ENCODE measurements around the gene HOXD8.

HOXD8 gene

GRCh38 chr2:176178757-176179295, 49.3 kb downstream of the HOXD8 start:
- DNase-seq (ENCODE audit: extremely low spot score), result no peak
- CTCF ChIA-PET, result interaction anchor here (1.3 to 1.7 kb wide), 2 partner anchors 9 to 811 kb away, joined by 3 to 4 read pairs; no protein-coding TSS in a partner anchor
- TF ChIP-seq, protein P1, sequence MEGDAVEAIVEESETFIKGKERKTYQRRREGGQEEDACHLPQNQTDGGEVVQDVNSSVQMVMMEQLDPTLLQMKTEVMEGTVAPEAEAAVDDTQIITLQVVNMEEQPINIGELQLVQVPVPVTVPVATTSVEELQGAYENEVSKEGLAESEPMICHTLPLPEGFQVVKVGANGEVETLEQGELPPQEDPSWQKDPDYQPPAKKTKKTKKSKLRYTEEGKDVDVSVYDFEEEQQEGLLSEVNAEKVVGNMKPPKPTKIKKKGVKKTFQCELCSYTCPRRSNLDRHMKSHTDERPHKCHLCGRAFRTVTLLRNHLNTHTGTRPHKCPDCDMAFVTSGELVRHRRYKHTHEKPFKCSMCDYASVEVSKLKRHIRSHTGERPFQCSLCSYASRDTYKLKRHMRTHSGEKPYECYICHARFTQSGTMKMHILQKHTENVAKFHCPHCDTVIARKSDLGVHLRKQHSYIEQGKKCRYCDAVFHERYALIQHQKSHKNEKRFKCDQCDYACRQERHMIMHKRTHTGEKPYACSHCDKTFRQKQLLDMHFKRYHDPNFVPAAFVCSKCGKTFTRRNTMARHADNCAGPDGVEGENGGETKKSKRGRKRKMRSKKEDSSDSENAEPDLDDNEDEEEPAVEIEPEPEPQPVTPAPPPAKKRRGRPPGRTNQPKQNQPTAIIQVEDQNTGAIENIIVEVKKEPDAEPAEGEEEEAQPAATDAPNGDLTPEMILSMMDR (IDR thresholded peaks at IDR 0.05; ENCODE audit: control extremely low read depth, extremely low read depth, low read depth, missing control alignments), result no peak
- POLR2A ChIA-PET, result no interaction called here

- TF ChIP-seq, protein P1 (IDR thresholded peaks at IDR 0.05; ENCODE audit: control extremely low read depth, extremely low read depth, low read depth, missing control alignments), result no peak
- CTCF ChIA-PET, result no interaction called here
- no peak for DNase-seq (ENCODE audit: extremely low spot score)
- POLR2A ChIA-PET, result no interaction called here
These were observed 52.0 kb downstream of the HOXD8 start for GRCh38 chr2:176181551-176181950.

Data from GM10248 (cell line).